Gastroesophageal sphincter (tissue), 4 donors: ENCODE data around the gene SERPINB4. TPM values are rescaled to one million over a fixed set of nuclear protein-coding genes. Genes with fewer than 3 reads are reported as not detected.

Experiments
- ATAC-seq: fragments of 150-250 bp; one replicate; pipeline ENCODE4 v1.9.1; 2016; ENCODE audit warnings: mild to moderate bottlenecking, moderate library complexity
- H3K27ac ChIP-seq, 4 donors: fragments of 200-600 bp; sonication (generic) in 3 of 4; 1 replicate in 3 of 4; 2 replicates in 1 of 4; pipeline ENCODE4 v1.5.1; 2016 to 2019
- H3K27me3 ChIP-seq: fragments of 200-600 bp; sonication (generic); one replicate; pipeline ENCODE4 v1.5.1; 2019
- H3K36me3 ChIP-seq, 2 donors: fragments of 200-600 bp; sonication (generic); one replicate each; pipeline ENCODE4 v1.5.1; 2019; ENCODE audit warnings: control low read depth in 1 of 2
- H3K4me1 ChIP-seq, 3 donors: fragments of 200-600 bp; sonication (generic); 1 replicate in 2 of 3; 2 replicates in 1 of 3; pipeline ENCODE4 v1.5.1; 2016 to 2019; ENCODE audit warnings: control low read depth in 2 of 3
- H3K4me3 ChIP-seq, 2 donors: fragments of 200-600 bp; sonication (generic); one replicate each; pipeline ENCODE4 v1.5.1; 2019; ENCODE audit warnings: mild to moderate bottlenecking in 1 of 2, moderate library complexity in 1 of 2
- H3K9me3 ChIP-seq, 3 donors: fragments of 200-600 bp; sonication (generic); one replicate each; pipeline ENCODE4 v1.5.1; 2017 to 2019; ENCODE audit warnings: control low read depth in 2 of 3
- EP300 ChIP-seq: sonication (generic); formaldehyde crosslinking; IDR thresholded peaks from one replicate; pipeline ENCODE4 v1.6.1; 2017; ENCODE audit warnings: antibody characterized with exemption, mild to moderate bottlenecking
- POLR2A ChIP-seq, 2 donors: fragments of 450-650 bp; IDR thresholded peaks; one replicate each; pipeline ENCODE4 v1.6.1; 2017; ENCODE audit warnings: antibody characterized with exemption in 2 of 2, mild to moderate bottlenecking in 2 of 2, moderate library complexity in 1 of 2
- POLR2AphosphoS5 ChIP-seq: sonication (generic); formaldehyde crosslinking; IDR thresholded peaks from one replicate; pipeline ENCODE4 v1.6.1; 2017; ENCODE audit warnings: antibody characterized with exemption
- WGBS, 2 donors: methylation state at CpG; one replicate each; pipeline ENCODE4 v1.1.5; 2018; ENCODE audit warnings: low coverage in 1 of 2; 5-methylcytosine and 5-hydroxymethylcytosine counted together
- total RNA-seq, 4 donors: library from RNA; depleted of rRNA; stranded (reverse); fragments of >200 nt; gene quantifications; one replicate each; pipeline ENCODE4 v1.1.0, GENCODE V29; 2016
- TF ChIP-seq, protein P1 (sequence below), 4 experiments: fragments of 200-600 bp in 2 of 4; fragments of 450-650 bp in 2 of 4; sonication (generic) in 1 of 4; IDR thresholded peaks; one replicate each; pipeline ENCODE4 v1.5.1; 2017 to 2019; ENCODE audit warnings: antibody characterized with exemption in 4 of 4, mild to moderate bottlenecking in 2 of 4, moderate library complexity in 2 of 4

Gene SERPINB4
- total RNA-seq, 4 donors from 2014 or later: 1.9 to 23.5 TPM; not detected in 2

DNA sequence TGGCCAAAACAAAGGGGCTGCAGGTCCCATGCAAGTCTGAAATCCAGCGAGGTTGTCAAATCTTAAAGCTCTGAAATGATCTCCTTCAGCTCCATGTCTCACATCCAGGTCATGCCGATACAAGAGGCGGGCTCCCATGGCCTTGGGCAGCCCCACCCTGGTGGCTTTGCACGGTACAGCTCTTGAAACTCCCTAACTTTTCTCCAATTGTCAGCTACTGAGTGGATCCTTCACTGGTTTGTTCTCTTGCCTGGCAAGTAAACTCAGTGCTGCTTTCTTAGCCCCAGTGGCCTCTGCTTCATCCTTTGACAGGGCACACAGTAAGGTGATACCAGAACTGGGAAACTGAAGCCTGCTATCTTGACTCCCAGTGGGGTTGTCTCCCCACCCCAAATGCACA is 30.6 kb downstream of the SERPINB4 start:
- WGBS, 2 donors: 80 to 93% methylated on average over 2 to 4 of the region's 4 CpGs
- Histone ChIP-seq H3K27ac (no peak overlapping the region), H3K4me3 (no peak overlapping the region), H3K36me3 (no peaks in the 10 kb centered on the region), H3K27me3 (no peaks in the 10 kb centered on the region), H3K4me1 (no peaks in the 10 kb centered on the region), H3K9me3 (no peaks in the 10 kb centered on the region)
- ATAC-seq: no peak
- TF ChIP-seq POLR2A (IDR thresholded peaks at IDR 0.05) (no peak), EP300 (no peak), POLR2AphosphoS5 (no peak)
- TF ChIP-seq, protein P1, sequence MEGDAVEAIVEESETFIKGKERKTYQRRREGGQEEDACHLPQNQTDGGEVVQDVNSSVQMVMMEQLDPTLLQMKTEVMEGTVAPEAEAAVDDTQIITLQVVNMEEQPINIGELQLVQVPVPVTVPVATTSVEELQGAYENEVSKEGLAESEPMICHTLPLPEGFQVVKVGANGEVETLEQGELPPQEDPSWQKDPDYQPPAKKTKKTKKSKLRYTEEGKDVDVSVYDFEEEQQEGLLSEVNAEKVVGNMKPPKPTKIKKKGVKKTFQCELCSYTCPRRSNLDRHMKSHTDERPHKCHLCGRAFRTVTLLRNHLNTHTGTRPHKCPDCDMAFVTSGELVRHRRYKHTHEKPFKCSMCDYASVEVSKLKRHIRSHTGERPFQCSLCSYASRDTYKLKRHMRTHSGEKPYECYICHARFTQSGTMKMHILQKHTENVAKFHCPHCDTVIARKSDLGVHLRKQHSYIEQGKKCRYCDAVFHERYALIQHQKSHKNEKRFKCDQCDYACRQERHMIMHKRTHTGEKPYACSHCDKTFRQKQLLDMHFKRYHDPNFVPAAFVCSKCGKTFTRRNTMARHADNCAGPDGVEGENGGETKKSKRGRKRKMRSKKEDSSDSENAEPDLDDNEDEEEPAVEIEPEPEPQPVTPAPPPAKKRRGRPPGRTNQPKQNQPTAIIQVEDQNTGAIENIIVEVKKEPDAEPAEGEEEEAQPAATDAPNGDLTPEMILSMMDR (IDR thresholded peaks at IDR 0.05): no peak

DNA sequence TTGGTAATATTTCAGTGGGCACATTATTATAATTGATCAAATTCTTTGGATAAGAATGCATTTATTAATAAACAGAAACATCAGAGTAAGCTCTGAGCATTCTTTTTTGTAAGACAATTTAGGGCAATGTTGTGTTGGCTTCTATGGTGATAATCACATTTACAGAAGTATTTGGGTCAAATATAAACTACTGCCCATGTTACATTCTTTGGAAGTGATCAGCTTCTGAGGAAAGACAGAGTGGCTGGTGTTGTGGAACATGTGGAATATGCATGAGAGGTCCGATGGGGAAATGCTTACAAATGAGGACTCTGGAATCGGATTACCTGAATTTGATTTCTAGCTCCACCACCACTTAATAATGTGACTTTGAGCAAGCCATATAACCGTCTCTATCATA is 37.5 kb downstream of the SERPINB4 start:
- no peak for ATAC-seq
- H3K4me1 ChIP-seq: no peaks in the 10 kb centered on the region
- no peak for TF ChIP-seq POLR2A (IDR thresholded peaks at IDR 0.05)
- TF ChIP-seq, protein P1 (IDR thresholded peaks at IDR 0.05): no peak
- TF ChIP-seq POLR2AphosphoS5: no peak
- no peak for TF ChIP-seq EP300
- H3K9me3 ChIP-seq: no peaks in the 10 kb centered on the region
- WGBS, 2 donors: 58 to 71% methylated on average over 3 of the region's 3 CpGs
- H3K4me3 ChIP-seq: no peak overlapping the region
- no peaks in the 10 kb centered on the region for H3K36me3 ChIP-seq
- H3K27ac ChIP-seq: no peak overlapping the region
- no peaks in the 10 kb centered on the region for H3K27me3 ChIP-seq

DNA sequence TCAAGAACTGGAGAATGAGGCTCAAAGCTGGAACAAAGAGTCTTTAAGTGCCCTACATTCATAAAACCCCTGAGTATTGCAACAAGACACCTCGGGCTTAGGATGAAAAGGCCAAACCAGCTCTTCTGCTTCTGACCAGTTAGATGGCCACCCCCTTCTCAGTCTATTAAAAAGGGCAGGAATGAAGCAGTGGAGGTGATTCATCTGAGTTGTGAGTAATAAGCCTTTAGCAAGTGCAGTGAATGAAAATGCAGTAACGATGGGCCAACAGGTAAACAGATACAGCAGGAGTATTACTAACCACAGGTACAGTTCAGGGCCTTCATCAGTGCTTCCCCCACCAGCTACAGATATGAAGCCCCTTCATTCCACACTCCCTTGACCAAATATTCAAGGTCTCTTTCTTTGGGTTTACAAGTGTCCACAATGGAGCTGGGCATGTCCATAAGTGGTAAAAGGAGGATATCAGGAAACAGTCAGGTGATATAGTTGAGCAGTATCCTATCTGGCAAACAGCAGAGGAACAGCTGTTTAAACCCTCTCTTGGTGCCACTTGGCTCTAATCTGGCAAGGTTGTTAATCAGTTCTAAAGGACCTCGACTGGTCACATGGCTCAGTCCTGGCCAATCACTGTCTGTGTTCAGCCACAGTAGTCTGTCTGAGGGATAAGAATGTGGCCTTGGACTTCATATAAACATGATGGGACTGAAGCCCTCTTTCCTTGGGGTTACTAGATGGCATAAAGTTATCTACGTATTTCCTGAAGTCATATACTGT is 39.1 kb downstream of the SERPINB4 start:
- H3K4me3 ChIP-seq: no peak overlapping the region
- no peak overlapping the region for H3K27ac ChIP-seq
- H3K9me3 ChIP-seq: no peaks in the 10 kb centered on the region
- TF ChIP-seq, protein P1 (IDR thresholded peaks at IDR 0.05): no peak
- TF ChIP-seq POLR2AphosphoS5 (no peak), EP300 (no peak), POLR2A (IDR thresholded peaks at IDR 0.05) (no peak)
- H3K36me3 ChIP-seq: no peaks in the 10 kb centered on the region
- 63 to 81% methylated on average over 3 to 4 of the region's 4 CpGs for WGBS, 2 donors
- no peaks in the 10 kb centered on the region for H3K27me3 ChIP-seq
- no peaks in the 10 kb centered on the region for H3K4me1 ChIP-seq
- no peak for ATAC-seq

DNA sequence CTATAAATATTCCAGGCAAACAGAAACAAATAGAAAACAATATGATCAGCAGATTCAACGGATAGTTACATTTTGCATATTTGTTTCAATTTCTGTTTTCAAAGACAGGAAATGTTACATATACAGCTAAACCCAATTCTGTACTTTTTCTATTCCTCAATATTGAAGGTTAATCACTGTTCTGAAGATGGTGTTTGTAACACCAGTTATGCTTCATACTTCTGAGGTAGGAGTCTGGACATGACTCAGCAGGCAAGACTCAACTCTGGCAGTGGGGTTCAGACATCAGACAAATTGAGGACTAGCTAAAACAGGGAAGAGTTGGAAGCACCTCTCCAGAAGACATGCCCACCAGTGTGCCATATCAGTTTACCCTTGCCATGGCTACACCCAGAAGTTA is 40.3 kb downstream of the SERPINB4 start:
- Histone ChIP-seq H3K4me1 (no peaks in the 10 kb centered on the region), H3K27me3 (no peaks in the 10 kb centered on the region), H3K9me3 (no peaks in the 10 kb centered on the region), H3K27ac (no peak overlapping the region), H3K36me3 (no peaks in the 10 kb centered on the region), H3K4me3 (no peak overlapping the region)
- WGBS, 2 donors: 33 to 53% methylated on average over 1 of the region's 1 CpG
- no peak for ATAC-seq
- TF ChIP-seq EP300: no peak
- TF ChIP-seq POLR2A (IDR thresholded peaks at IDR 0.05): no peak
- no peak for TF ChIP-seq POLR2AphosphoS5
- TF ChIP-seq, protein P1 (IDR thresholded peaks at IDR 0.05): no peak

DNA sequence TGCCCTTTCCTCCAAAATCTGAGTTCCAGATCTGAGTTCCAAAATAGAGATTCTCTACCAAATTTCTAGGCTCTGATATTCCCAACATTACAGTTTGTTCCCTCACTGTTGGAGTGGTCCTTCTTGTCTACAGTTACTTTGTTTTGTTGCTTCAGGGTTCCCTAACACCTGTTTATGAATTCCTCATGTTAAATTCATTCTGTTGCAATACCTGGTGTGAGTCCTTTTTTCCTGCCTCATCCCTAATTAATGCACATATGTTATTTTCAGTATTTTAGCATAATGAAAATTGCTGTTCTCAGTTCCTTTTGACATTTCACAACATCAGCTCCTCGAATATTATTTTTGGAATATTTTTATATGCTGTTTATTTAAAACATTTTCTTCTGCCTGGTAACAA is 40.7 kb downstream of the SERPINB4 start:
- Histone ChIP-seq H3K27ac (no peak overlapping the region), H3K4me1 (no peaks in the 10 kb centered on the region), H3K9me3 (no peaks in the 10 kb centered on the region), H3K36me3 (no peaks in the 10 kb centered on the region), H3K27me3 (no peaks in the 10 kb centered on the region), H3K4me3 (no peak overlapping the region)
- ATAC-seq: no peak
- TF ChIP-seq POLR2AphosphoS5 (no peak), EP300 (no peak), POLR2A (IDR thresholded peaks at IDR 0.05) (no peak)
- TF ChIP-seq, protein P1 (IDR thresholded peaks at IDR 0.05): no peak
- WGBS, 2 donors: 43 to 73% methylated on average over 1 of the region's 1 CpG
